ENCODE data around the gene KLHL22. TPM values are rescaled to one million over a fixed set of nuclear protein-coding genes. Genes with fewer than 3 reads are reported as not detected.

Gene KLHL22
- total and polyA plus RNA-seq, 2 donors (not counting 3 experiments of a cell fraction or from before 2014, with no cell fraction given) = 24.2 to 33.6 TPM

- Histone ChIP-seq H3K9me1 (replicated peaks; ENCODE audit: control insufficient read depth, extremely low read depth, insufficient read depth, low read length) (no peaks in the 10 kb centered on the region), H3K9ac (replicated peaks; ENCODE audit: extremely low read depth, insufficient read depth, low read length) (no peak overlapping the region), H2AFZ (ENCODE audit: low read depth, low read length) (no peak overlapping the region), H3K4me2 (ENCODE audit: insufficient read depth, low read length) (no peak overlapping the region), H3K36me3 (ENCODE audit: control insufficient read depth in 2 of 2, extremely low read depth in 1 of 2, insufficient read depth in 2 of 2, low read length in 2 of 2) (peaks cover 0 to 4% of the 10 kb centered on the region in 2 experiments), H3K4me3 (replicated peaks in 1 of 3; ENCODE audit: insufficient read depth in 1 of 3, low read depth in 1 of 3, low read length in 3 of 3) (no peak overlapping the region), H4K20me1 (replicated peaks; ENCODE audit: control insufficient read depth, extremely low read depth, insufficient read depth, low read length) (peaks cover 2% of the 10 kb centered on the region), H3K9me3 (replicated peaks; ENCODE audit: control insufficient read depth, insufficient read depth, low read length) (no peaks in the 10 kb centered on the region), H3K27me3 (ENCODE audit: control insufficient read depth in 2 of 2, insufficient read depth in 2 of 2, low read length in 2 of 2) (no peaks in the 10 kb centered on the region), H3K27ac (ENCODE audit: insufficient read depth, low read depth, low read length) (no peak overlapping the region), H3K79me2 (ENCODE audit: control insufficient read depth, insufficient read depth, low read length) (no peaks in the 10 kb centered on the region), H3K4me1 (ENCODE audit: control insufficient read depth, extremely low read depth, insufficient read depth, low read length) (no peaks in the 10 kb centered on the region)
- TF ChIP-seq FOS (IDR thresholded peaks at IDR 0.05; ENCODE audit: borderline replicate concordance, insufficient read depth, low read length) = no peak
- no peak for TF ChIP-seq MAX (IDR thresholded peaks at IDR 0.05; ENCODE audit: insufficient read depth, insufficient read length)
- TF ChIP-seq JUN (IDR thresholded peaks at IDR 0.05; ENCODE audit: borderline replicate concordance, insufficient read depth, insufficient read length, low read depth) = no peak
- TF ChIP-seq EZH2 (IDR thresholded peaks at IDR 0.05; ENCODE audit: borderline replicate concordance, low read depth, low read length, severe bottlenecking) = no peak
- TF ChIP-seq MYC (IDR thresholded peaks at IDR 0.05; ENCODE audit: low read depth, low read length) = no peak
- TF ChIP-seq GATA2 (IDR thresholded peaks at IDR 0.05; ENCODE audit: insufficient read depth, insufficient read length, low read depth, low read length) = no peak
- no peak for TF ChIP-seq CTCF (IDR thresholded peaks at IDR 0.05; ENCODE audit: extremely low read depth in 1 of 2, insufficient read depth in 1 of 2, low read depth in 1 of 2, low read length in 2 of 2)
- FAIRE-seq = no peak
- DNase-seq (ENCODE audit: low read depth, low spot score) = no peak
- ChIA-PET POLR2A (no interaction called here), CTCF (interaction anchor here (0.7 kb wide), 1 partner anchor 9 kb away, joined by 4 read pairs; no protein-coding TSS in a partner anchor)
- intact Hi-C loops (cut with micrococcal nuclease) = no loop called here
- dilution Hi-C loops (cut with MboI; ENCODE audit: extremely low pct_ligation_motif_present, low sequenced_read_pairs) = no loop called here
- BruUV-seq (replicated peaks) = no TSS peak
Measured at GRCh38 chr22:20486229-20486628, 9.4 kb downstream of the KLHL22 start.

All from endothelial cell of umbilical vein (primary cell).